ENCODE data around the gene TRPT1. TPM values are rescaled to one million over a fixed set of nuclear protein-coding genes. Genes with fewer than 3 reads are reported as not detected.
A peak's percentile ranks its signal among the peaks of the same experiment; 100 is the strongest.

Gene TRPT1
- total and polyA plus RNA-seq, 9 of the 15 experiments (the other 6 are each of a cell fraction or from before 2014, with no cell fraction given) = 4.6 to 41.7 (median 23.1) TPM

- TF ChIP-seq ZNF311 (CRISPR knock-in tag; IDR thresholded peaks at IDR 0.05) (no peak), ZNF449 (CRISPR knock-in tag; IDR thresholded peaks at IDR 0.05) (no peak), PHF8 (IDR thresholded peaks at IDR 0.05; ENCODE audit: borderline replicate concordance, low read length) (peak; percentile 79; the same call in 1 of the 2 replicates), PHB (CRISPR knock-in tag; IDR thresholded peaks at IDR 0.05) (peak; percentile 76; the same call in 1 of the 2 replicates), MYC (IDR thresholded peaks at IDR 0.05; ENCODE audit: low read depth, low read length) (peak; percentile 62; the same call in 1 of the 2 replicates), MYC (CRISPR knock-in tag; IDR thresholded peaks at IDR 0.05; ENCODE audit: borderline replicate concordance, low read depth) (no peak), SMARCE1 (IDR thresholded peaks at IDR 0.05) (0 out of 2 replicates have a peak, but pooled peaks have one; percentile 37), ZNF41 (CRISPR knock-in tag; conservative IDR thresholded peaks at IDR 0.05) (no peak), ZNF431 (CRISPR knock-in tag; IDR thresholded peaks at IDR 0.05) (0 out of 2 replicates have a peak, but pooled peaks have one; percentile 37), SRSF1 (IDR thresholded peaks at IDR 0.05; ENCODE audit: low read depth, low read length) (no peak), CREB1 (IDR thresholded peaks at IDR 0.05) (peak; percentile 76), CREB1 (CRISPR knock-in tag; IDR thresholded peaks at IDR 0.05) (peak; percentile 72), FOXK1 (CRISPR knock-in tag; IDR thresholded peaks at IDR 0.05; ENCODE audit: borderline replicate concordance) (0 out of 2 replicates have a peak, but pooled peaks have one; percentile 64), HDAC1 (IDR thresholded peaks at IDR 0.05) (peak in 1 of 2 experiments; percentile 48; a peak in 2 of 4 replicates), KLF1 (tag; IDR thresholded peaks at IDR 0.05) (no peak), PHB2 (IDR thresholded peaks at IDR 0.05; ENCODE audit: low read depth) (no peak), CBFA2T3 (IDR thresholded peaks at IDR 0.05) (no peak), GTF2E2 (tag; IDR thresholded peaks at IDR 0.05) (peak; percentile 52; the same call in 1 of the 2 replicates)
- TF ChIP-seq, protein P1, sequence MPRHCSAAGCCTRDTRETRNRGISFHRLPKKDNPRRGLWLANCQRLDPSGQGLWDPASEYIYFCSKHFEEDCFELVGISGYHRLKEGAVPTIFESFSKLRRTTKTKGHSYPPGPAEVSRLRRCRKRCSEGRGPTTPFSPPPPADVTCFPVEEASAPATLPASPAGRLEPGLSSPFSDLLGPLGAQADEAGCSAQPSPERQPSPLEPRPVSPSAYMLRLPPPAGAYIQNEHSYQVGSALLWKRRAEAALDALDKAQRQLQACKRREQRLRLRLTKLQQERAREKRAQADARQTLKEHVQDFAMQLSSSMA (CRISPR knock-in tag; IDR thresholded peaks at IDR 0.05) = peak; percentile 52; the same call in 1 of the 2 replicates
- TF ChIP-seq, protein P2, sequence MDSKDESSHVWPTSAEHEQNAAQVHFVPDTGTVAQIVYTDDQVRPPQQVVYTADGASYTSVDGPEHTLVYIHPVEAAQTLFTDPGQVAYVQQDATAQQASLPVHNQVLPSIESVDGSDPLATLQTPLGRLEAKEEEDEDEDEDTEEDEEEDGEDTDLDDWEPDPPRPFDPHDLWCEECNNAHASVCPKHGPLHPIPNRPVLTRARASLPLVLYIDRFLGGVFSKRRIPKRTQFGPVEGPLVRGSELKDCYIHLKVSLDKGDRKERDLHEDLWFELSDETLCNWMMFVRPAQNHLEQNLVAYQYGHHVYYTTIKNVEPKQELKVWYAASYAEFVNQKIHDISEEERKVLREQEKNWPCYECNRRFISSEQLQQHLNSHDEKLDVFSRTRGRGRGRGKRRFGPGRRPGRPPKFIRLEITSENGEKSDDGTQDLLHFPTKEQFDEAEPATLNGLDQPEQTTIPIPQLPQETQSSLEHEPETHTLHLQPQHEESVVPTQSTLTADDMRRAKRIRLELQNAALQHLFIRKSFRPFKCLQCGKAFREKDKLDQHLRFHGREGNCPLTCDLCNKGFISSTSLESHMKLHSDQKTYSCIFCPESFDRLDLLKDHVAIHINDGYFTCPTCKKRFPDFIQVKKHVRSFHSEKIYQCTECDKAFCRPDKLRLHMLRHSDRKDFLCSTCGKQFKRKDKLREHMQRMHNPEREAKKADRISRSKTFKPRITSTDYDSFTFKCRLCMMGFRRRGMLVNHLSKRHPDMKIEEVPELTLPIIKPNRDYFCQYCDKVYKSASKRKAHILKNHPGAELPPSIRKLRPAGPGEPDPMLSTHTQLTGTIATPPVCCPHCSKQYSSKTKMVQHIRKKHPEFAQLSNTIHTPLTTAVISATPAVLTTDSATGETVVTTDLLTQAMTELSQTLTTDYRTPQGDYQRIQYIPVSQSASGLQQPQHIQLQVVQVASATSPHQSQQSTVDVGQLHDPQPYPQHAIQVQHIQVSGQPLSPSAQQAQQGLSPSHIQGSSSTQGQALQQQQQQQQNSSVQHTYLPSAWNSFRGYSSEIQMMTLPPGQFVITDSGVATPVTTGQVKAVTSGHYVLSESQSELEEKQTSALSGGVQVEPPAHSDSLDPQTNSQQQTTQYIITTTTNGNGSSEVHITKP (IDR thresholded peaks at IDR 0.05; ENCODE audit: partially characterized antibody) = no peak
- TF ChIP-seq, protein P3, sequence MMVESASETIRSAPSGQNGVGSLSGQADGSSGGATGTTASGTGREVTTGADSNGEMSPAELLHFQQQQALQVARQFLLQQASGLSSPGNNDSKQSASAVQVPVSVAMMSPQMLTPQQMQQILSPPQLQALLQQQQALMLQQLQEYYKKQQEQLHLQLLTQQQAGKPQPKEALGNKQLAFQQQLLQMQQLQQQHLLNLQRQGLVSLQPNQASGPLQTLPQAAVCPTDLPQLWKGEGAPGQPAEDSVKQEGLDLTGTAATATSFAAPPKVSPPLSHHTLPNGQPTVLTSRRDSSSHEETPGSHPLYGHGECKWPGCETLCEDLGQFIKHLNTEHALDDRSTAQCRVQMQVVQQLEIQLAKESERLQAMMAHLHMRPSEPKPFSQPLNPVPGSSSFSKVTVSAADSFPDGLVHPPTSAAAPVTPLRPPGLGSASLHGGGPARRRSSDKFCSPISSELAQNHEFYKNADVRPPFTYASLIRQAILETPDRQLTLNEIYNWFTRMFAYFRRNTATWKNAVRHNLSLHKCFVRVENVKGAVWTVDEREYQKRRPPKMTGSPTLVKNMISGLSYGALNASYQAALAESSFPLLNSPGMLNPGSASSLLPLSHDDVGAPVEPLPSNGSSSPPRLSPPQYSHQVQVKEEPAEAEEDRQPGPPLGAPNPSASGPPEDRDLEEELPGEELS (CRISPR knock-in tag; IDR thresholded peaks at IDR 0.05; ENCODE audit: borderline replicate concordance) = peak; percentile 49; the same call in 1 of the 2 replicates
These were observed 4.4 kb upstream of the TRPT1 start, which contains the start of gene DNAJC4 (continued) for GRCh38 chr11:64230171-64230984.
